Heart left ventricle (tissue), 16 donors: ENCODE data around the gene IGF1R. TPM values are rescaled to one million over a fixed set of nuclear protein-coding genes. Genes with fewer than 3 reads are reported as not detected.

Experiments
- ATAC-seq, 4 donors: fragments of 200-7000 bp; cut with Tn5 transposase; one replicate each; pipeline ENCODE4 v1.9.1; 2020 to 2022; ENCODE audit warnings: moderate library complexity in 4 of 4, mild to moderate bottlenecking in 3 of 4, moderate number of reproducible peaks in 1 of 4
- DNase-seq, 5 donors: peaks; one replicate each; pipeline ENCODE4 v3.0.0-alpha.2; 2020
- H3K27ac ChIP-seq, 12 donors: fragments of 200-600 bp; sonication (generic) in 4 of 12; one replicate each; pipeline versions ENCODE4 v1.5.0 to v1.8.0; 2016 to 2022; ENCODE audit warnings: mild to moderate bottlenecking in 2 of 12
- H3K27me3 ChIP-seq, 9 donors: fragments of 200-600 bp; sonication (generic) in 2 of 9; one replicate each; pipeline versions ENCODE4 v1.5.1 to v1.8.0; 2016 to 2022; ENCODE audit warnings: mild to moderate bottlenecking in 3 of 9
- H3K36me3 ChIP-seq, 9 donors: fragments of 200-600 bp; sonication (generic) in 2 of 9; one replicate each; pipeline versions ENCODE4 v1.5.0 to v1.8.0; 2018 to 2022; ENCODE audit warnings: mild to moderate bottlenecking in 2 of 9
- H3K4me1 ChIP-seq, 12 donors: fragments of 200-600 bp; sonication (generic) in 4 of 12; one replicate each; pipeline versions ENCODE4 v1.5.0 to v1.8.0; 2016 to 2022; ENCODE audit warnings: mild to moderate bottlenecking in 3 of 12
- H3K4me3 ChIP-seq, 12 donors: fragments of 200-600 bp; sonication (generic) in 4 of 12; one replicate each; pipeline versions ENCODE4 v1.5.0 to v1.8.0; 2017 to 2022; ENCODE audit warnings: mild to moderate bottlenecking in 9 of 12, moderate library complexity in 4 of 12
- H3K9me3 ChIP-seq, 12 donors: fragments of 200-600 bp; sonication (generic) in 4 of 12; one replicate each; pipeline versions ENCODE4 v1.5.0 to v1.8.0; 2016 to 2022; ENCODE audit warnings: mild to moderate bottlenecking in 1 of 12
- POLR2A ChIP-seq, 2 donors: fragments of 450-650 bp; IDR thresholded peaks; one replicate each; pipeline ENCODE4 v1.6.1; 2017; ENCODE audit warnings: antibody characterized with exemption in 2 of 2, mild to moderate bottlenecking in 2 of 2, moderate library complexity in 2 of 2
- WGBS, 4 donors: extraction: QIAGEN DNeasy Blood & Tissue Kit in 2 of 4; methylation state at CpG; one replicate each; pipeline versions ENCODE4 v1.1.5 to v1.1.7; 2013 to 2018; 5-methylcytosine and 5-hydroxymethylcytosine counted together
- intact Hi-C, 10 donors: fragments of 100-400 bp; cut with DNase I; formaldehyde crosslinking; loops; one replicate each; pipeline versions ENCODE4 v1.11.1 to v1.14.2; 2022
- polyA plus RNA-seq, 2 donors: library from polyadenylated mRNA; stranded (reverse); fragments of 200-250 nt; gene quantifications; one replicate each; pipeline ENCODE4 v1.2.3, GENCODE V29; 2013
- total RNA-seq, 9 donors: library from RNA; depleted of rRNA in 2 of 9; stranded (reverse); fragments of >200 nt in 2 of 9; fragmentation: NEBNext Ultra II Directional in 3 of 9; extraction: Animal tissue kit (Norgen Biotek cat#: 25700) in 3 of 9; gene quantifications; one replicate each; pipeline versions ENCODE4 v1.1.0 to v1.2.4, GENCODE V29; 2016 to 2023
- TF ChIP-seq, protein P1 (sequence below), 12 donors: fragments of 200-600 bp; sonication (generic) in 4 of 12; IDR thresholded peaks; one replicate each; pipeline versions ENCODE4 v1.5.0 to v1.8.0; 2018 to 2022; ENCODE audit warnings: antibody characterized with exemption in 12 of 12, mild to moderate bottlenecking in 5 of 12
- donor health status: ischemic (EF 13 %, LVEDD 7.1; RV severe dilation, severe dysfunction).
- donor health status: healthy with polysubstance abuse.
- donor health status: DM: no; HTN: yes; CAD: no.
- donor health status: DM: no; HTN: no; CAD: no.
- donor health status: ischemic (EF 25% LVEDD 6.9; RV normal size, moderate dysfunction).
- donor health status: ischemic (EF 25% LVEDD 5.7; RV mildly dilated, moderate dysfunction).
- donor health status: healthy.
- donor health status: DM: yes; HTN: yes; CAD: no.
- donor health status: ischemic (EF 35%, LVEDD 5.7; RV mildly dilated, moderate dysfunction).
- donor health status: nonischemic (EF 11% LVEDD 7.7; RV severe dilation, severe dysfunction).
- donor health status: DM: yes; HTN: yes; CAD: no.
- donor health status: PGD.
- donor health status: ischemic (EF 29% LVEDD 5.4; RV normal size, mild dysfunction).
- donor health status: nonischemic (EF 23%, LVEDD 6.1; RV moderate dilation, normal function).

The IGF1R gene
- total and polyA plus RNA-seq, 11 donors, result 7.4 to 93.1 (median 40.5) TPM

DNA sequence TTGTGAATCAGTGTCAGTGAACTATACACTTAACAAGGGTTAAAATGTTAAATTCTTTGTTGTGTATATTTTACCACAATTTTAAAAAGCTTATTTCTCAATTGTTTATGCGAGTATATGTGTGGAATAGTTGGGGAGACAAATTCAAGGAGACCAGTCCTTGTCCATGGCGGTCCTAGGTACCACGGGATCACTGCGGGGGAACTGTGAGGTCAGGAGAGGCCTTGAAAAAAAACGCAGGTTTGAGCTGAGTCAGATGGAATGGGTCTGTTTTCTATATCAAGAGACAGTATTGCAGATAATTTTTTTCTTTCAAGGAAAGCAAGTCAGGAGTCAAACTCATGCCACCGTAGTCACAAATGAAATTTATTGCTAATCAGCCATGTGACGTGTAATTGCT lies 18.5 kb downstream of the IGF1R start:
- TF ChIP-seq, protein P1, sequence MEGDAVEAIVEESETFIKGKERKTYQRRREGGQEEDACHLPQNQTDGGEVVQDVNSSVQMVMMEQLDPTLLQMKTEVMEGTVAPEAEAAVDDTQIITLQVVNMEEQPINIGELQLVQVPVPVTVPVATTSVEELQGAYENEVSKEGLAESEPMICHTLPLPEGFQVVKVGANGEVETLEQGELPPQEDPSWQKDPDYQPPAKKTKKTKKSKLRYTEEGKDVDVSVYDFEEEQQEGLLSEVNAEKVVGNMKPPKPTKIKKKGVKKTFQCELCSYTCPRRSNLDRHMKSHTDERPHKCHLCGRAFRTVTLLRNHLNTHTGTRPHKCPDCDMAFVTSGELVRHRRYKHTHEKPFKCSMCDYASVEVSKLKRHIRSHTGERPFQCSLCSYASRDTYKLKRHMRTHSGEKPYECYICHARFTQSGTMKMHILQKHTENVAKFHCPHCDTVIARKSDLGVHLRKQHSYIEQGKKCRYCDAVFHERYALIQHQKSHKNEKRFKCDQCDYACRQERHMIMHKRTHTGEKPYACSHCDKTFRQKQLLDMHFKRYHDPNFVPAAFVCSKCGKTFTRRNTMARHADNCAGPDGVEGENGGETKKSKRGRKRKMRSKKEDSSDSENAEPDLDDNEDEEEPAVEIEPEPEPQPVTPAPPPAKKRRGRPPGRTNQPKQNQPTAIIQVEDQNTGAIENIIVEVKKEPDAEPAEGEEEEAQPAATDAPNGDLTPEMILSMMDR (IDR thresholded peaks at IDR 0.05), result no peak
- no peak for TF ChIP-seq POLR2A (IDR thresholded peaks at IDR 0.05)
- Histone ChIP-seq H3K27me3 (no peaks in the 10 kb centered on the region), H3K4me3 (no peak overlapping the region), H3K4me1 (peaks cover 0 to 95% (median 48%) of the 10 kb centered on the region in 12 donors), H3K36me3 (no peaks in the 10 kb centered on the region), H3K9me3 (no peaks in the 10 kb centered on the region), H3K27ac (peak overlapping the region in 1 of 12 donors; percentile 82)
- intact Hi-C loops, result loop anchor here in 1 of 10 donors (10.0 kb wide), 1 partner anchor 398 kb away; no protein-coding TSS in a partner anchor
- 81 to 88% (median 86%) methylated on average over 7 of the region's 7 CpGs for WGBS, 4 donors
- DNase-seq, result no peak
- no peak for ATAC-seq

DNA sequence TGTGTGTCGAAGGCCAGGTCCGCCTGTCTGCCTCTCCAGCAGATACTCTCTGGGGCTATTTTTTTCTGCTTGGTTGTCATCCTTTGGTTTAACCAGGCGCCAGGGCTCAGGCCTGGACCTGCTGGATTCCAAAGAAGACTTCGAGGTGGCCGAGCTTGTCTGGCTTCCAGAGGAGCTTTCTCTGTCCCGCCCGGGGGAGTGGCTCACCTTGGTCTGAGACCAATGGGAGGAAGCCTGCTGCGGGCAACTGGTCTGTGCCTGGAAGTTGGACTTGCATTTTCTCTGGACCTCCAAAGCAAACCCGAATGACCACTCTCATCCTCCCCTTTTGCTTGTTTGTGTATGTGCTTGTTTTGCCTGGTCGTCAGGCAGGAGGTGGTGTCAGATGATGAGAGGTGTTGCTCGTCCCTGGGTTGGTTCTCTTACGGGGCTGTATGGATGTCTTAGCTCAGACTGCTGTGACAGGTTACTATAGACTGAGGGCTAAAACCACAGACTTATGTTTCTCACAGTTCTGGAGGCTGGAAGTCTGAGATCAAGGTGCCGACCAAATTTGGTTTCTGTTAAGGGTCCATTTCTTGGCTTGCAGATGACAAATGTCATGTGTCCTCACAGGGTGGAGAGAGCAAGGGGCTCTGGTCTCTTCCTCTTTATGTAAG lies 19.3 kb downstream of the IGF1R start:
- Histone ChIP-seq H3K9me3 (no peaks in the 10 kb centered on the region), H3K4me3 (no peak overlapping the region), H3K27me3 (no peaks in the 10 kb centered on the region), H3K4me1 (peaks cover 0 to 95% (median 49%) of the 10 kb centered on the region in 12 donors), H3K36me3 (no peaks in the 10 kb centered on the region), H3K27ac (peak overlapping the region in 9 of 12 donors; percentile 27 to 90 (median 69))
- peak in 1 of 4 donors; percentile 24 for ATAC-seq
- DNase-seq, result no peak
- intact Hi-C loops, result loop anchor here in 2 of 10 donors (2.0 to 10.0 kb wide), 2 partner anchors 13 to 397 kb away; no protein-coding TSS in a partner anchor
- no peak for TF ChIP-seq POLR2A (IDR thresholded peaks at IDR 0.05)
- TF ChIP-seq, protein P1 (IDR thresholded peaks at IDR 0.05), result no peak
- WGBS, 4 donors, result 49 to 82% (median 70%) methylated on average over 11 to 13 of the region's 13 CpGs

DNA sequence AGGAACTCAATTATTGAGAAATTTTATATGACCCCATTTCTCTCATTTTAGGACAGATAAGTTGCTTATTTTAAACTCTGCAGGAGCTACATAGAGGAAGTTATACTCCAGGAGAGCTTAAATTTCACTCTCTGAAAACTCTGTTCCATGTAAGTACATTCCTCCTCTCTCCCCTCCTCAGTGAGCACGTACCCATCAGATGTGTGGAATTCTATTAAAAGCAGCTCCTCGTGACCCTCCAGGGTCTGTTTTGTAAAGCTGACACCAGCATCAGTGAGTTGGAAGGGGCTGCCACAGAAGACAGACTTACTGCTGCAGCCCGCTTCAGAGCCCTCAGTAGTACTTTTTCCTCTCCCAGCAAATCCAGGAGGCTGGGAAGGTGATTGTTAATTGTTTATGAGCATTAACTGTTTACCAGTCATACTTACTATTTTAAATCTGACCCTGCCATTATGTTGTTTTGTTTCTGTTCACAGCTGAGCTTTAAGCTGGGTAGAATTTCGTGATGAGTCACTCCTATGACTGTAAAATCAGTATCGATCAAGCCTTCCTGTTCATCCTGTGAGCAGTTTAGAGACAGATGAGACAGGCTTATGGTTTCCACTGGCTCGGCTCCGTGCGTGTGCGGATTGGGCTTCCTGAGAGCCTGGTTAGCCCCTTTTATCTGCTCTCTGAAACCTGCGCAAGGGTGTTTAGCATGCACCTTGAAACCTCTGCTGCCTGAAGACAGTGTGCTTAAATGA lies 20.4 kb downstream of the IGF1R start:
- Histone ChIP-seq H3K27me3 (no peaks in the 10 kb centered on the region), H3K27ac (peak overlapping the region in 11 of 12 donors; percentile 34 to 90 (median 62)), H3K36me3 (no peaks in the 10 kb centered on the region), H3K4me3 (peak overlapping the region in 1 of 12 donors; percentile 1), H3K9me3 (no peaks in the 10 kb centered on the region), H3K4me1 (peaks cover 0 to 92% (median 55%) of the 10 kb centered on the region in 12 donors)
- TF ChIP-seq, protein P1 (IDR thresholded peaks at IDR 0.05), result no peak
- no peak for TF ChIP-seq POLR2A (IDR thresholded peaks at IDR 0.05)
- intact Hi-C loops, result loop anchor here in 2 of 10 donors (2.0 to 10.0 kb wide), 2 partner anchors 14 to 396 kb away; no protein-coding TSS in a partner anchor
- no peak for DNase-seq
- ATAC-seq, result peak in 1 of 4 donors; percentile 34
- 37 to 47% (median 40%) methylated on average over 10 of the region's 10 CpGs for WGBS, 4 donors

DNA sequence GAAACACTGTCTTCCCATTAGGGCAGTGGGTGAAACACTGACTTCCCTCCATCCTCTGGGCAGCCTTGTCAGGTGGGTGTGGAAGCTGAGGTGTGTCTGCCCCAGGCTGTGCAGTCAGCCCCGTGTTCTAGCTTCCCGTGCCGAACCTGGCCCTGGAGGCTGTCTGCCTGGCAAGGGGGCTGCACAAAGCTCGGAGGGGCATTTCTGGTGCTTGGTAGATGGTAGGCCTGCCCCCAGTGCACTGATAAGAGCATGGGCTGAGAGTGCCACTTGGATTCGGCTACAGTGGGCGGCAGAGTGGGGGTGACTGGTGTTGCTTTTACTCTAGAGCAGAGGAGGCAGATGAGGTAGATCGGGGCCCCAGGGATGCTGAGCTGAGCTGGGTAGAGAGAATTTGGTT lies 21.3 kb downstream of the IGF1R start:
- Histone ChIP-seq H3K27me3 (no peaks in the 10 kb centered on the region), H3K9me3 (no peaks in the 10 kb centered on the region), H3K36me3 (no peaks in the 10 kb centered on the region), H3K4me1 (peaks cover 0 to 92% (median 61%) of the 10 kb centered on the region in 12 donors), H3K4me3 (no peak overlapping the region), H3K27ac (peak overlapping the region; percentile 7 to 90 (median 62))
- 59 to 79% (median 67%) methylated on average over 7 of the region's 7 CpGs for WGBS, 4 donors
- TF ChIP-seq, protein P1 (IDR thresholded peaks at IDR 0.05), result no peak
- TF ChIP-seq POLR2A (IDR thresholded peaks at IDR 0.05), result no peak
- intact Hi-C loops, result loop anchor here in 7 of 10 donors (2.0 to 10.0 kb wide), 6 partner anchors 15 to 395 kb away; no protein-coding TSS in a partner anchor
- DNase-seq (no peak), ATAC-seq (peak in 1 of 4 donors; percentile 7)
